SH-SY5Y (cell line): ENCODE results near the gene MICALL2.

Experiments used
- GATA2 ChIP-seq: IDR thresholded peaks from 2 replicates; pipeline ENCODE4 v1.6.1; 2011; ENCODE audit warnings: mild to moderate bottlenecking, low read depth, low read length
- GATA3 ChIP-seq: IDR thresholded peaks from 2 replicates; pipeline ENCODE4 v1.6.1; 2011; ENCODE audit warnings: low read depth, mild to moderate bottlenecking, low read length, moderate library complexity

DNA sequence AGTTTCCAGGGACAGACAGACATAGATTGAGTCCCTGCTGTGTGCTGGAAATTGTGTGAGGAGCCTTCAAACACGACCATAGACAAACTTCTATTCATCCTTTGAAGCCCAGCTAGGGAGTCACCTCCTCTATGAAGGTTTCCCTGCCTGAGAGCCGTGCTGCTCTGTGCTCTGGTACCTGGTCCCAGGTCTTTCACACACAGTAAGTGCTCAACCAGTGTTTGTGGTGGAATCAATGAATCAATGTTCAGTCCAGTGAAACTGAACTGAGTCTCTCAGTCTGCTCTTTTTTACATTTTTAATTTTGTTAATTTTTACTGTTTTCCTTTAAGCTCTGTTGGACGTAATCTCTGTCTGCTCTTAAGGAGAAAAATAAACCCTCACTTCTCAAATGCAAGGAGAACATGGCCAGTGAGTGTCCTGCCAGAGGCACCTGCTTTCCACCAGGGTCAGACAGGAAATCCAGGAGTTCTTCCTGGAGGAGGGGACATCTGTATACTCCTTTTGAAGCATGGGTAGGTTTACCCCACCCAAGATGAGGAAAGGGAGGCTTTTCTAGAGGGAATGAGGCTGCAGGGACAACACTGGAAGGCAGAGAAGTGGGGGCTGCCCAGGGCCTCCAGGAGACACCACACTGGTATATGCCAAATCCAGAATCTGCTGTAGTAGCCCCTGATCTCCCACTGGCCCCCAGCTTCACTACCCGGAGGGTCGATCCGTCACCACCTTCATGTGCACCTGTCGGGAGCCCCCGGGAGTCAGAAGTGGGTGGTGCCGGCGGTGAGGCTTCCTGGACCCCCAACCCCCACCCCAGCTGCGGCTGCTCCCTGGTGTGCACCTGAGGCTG lies 56.3 kb downstream of the MICALL2 start:
- TF ChIP-seq GATA2 = no peak
- TF ChIP-seq GATA3 = no peak
